Choroid plexus epithelial cell (primary cell): ENCODE results near the gene NR6A1.

Source experiments
- DNase-seq: peaks from one replicate; pipeline ENCODE4 v3.0.0-alpha.2; 2010; ENCODE audit warnings: low read depth
- H3K4me3 ChIP-seq: 2 replicates; pipeline ENCODE4 v1.5.1; 2011; ENCODE audit warnings: low read depth, mild to moderate bottlenecking, control low read depth, low read length, moderate library complexity
- TF ChIP-seq, protein P1 (sequence below): conservative IDR thresholded peaks from 2 replicates; pipeline ENCODE4 v1.5.1; 2011; ENCODE audit warnings: low read depth, mild to moderate bottlenecking, control low read depth, inconsistent platforms, low read length, moderate library complexity

NR6A1 gene

DNA sequence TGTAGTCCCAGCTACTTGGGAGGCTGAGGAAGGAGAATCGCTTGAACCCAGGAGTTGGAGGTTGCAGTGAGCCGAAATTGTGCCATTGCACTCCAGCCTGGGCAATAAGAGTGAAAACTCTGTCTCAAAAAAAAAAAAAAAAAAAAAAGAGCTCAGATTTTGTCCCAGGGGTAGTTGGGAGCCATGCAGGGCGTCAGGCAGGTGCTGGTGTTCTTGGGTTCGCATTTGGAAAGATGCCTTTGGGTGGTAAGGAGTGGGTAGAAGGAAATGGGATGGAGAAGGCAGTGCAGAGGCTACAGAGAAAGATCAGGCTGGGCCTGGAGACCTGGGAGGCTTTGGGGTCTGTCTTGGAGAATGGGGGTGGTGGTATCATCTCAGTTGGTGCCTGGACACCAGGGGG is 297.0 kb downstream of the NR6A1 start:
- no peak overlapping the region for H3K4me3 ChIP-seq
- DNase-seq = no peak
- TF ChIP-seq, protein P1, sequence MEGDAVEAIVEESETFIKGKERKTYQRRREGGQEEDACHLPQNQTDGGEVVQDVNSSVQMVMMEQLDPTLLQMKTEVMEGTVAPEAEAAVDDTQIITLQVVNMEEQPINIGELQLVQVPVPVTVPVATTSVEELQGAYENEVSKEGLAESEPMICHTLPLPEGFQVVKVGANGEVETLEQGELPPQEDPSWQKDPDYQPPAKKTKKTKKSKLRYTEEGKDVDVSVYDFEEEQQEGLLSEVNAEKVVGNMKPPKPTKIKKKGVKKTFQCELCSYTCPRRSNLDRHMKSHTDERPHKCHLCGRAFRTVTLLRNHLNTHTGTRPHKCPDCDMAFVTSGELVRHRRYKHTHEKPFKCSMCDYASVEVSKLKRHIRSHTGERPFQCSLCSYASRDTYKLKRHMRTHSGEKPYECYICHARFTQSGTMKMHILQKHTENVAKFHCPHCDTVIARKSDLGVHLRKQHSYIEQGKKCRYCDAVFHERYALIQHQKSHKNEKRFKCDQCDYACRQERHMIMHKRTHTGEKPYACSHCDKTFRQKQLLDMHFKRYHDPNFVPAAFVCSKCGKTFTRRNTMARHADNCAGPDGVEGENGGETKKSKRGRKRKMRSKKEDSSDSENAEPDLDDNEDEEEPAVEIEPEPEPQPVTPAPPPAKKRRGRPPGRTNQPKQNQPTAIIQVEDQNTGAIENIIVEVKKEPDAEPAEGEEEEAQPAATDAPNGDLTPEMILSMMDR = no peak

DNA sequence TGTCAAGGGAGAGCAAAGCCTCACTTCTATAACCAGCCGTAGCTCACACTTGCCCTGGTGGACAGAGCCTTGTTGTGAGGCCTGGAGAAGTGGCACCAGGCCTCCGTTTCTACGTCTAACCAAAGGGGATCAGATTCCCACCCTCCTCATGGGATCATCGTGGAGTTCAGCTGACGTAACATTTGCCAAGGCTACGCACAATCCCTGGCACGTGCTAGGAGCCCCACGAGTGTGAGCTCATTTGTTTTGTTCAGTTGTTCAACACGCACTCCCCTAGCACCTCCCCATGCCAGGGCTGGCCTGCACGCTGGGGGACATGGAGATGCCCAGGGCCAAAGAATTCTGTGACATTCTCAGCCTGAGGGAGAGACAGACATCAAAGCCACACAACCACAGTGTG is 297.8 kb downstream of the NR6A1 start:
- H3K4me3 ChIP-seq = no peak overlapping the region
- TF ChIP-seq, protein P1 = no peak

DNA sequence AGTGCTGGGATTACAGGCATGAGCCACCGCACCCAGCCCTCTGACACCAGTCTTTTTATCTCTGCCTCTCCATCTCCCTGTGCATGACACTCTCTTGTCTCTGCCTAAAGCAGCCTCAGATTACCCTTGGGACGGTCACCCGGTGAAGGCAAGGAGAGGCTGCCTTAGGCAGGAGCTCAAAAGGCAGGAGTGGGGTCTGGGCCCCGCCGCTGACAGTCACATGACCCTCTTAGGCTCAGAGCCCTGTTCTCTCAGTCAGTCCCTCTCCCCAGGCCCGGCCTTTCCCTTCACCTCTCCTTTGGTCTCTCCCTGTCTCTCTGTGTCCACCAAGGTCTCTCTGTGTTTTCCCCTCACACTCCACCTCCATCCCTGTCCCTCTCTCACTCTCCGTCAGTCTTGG is 298.3 kb downstream of the NR6A1 start:
- no peak overlapping the region for H3K4me3 ChIP-seq
- DNase-seq = no peak
- TF ChIP-seq, protein P1 = no peak

More for the DNA sequence above, 297.8 kb downstream of the NR6A1 start:
- no peak for DNase-seq

DNA sequence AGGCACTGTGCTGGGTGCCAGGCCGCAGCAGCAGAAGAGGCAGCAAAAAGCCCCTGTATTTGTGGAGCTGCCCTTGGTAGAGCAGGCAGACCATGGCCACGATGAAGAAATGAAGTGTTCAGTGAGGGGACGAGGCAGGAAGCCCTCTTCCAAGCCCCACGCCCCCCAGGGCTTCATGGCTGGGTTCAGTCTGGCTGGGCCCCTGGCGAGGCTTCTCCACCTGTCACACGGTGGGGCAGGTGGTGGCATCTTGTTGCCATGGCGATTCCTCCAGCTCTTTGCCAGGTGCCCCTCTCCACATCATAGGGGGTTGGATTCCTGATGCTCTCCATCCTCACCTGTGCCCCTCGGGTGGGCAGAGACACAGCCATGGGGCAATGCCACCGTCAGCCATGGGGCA is 299.4 kb downstream of the NR6A1 start:
- no peak overlapping the region for H3K4me3 ChIP-seq
- DNase-seq = no peak
- TF ChIP-seq, protein P1 = no peak

DNA sequence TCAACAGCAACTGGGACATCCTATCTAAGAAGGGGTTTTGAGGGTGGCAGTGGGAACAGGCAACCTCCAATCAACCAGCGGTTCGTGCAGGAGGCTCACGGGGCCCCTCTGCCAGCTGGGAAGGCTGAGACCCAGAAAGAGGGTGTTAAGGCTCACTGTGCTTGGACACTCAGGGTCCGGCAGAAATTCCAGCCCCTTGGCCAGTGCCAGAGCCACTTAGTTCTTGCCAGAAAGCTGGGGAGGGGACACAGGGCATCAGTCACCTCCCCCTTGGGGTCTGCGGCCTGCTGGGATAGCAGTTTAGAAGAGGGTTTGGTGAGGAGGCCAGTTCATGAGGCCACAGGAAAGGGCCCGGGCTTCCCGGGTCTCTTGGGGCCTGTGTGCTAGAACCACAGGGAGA is 300.4 kb downstream of the NR6A1 start:
- no peak for DNase-seq
- TF ChIP-seq, protein P1 = no peak
- no peak overlapping the region for H3K4me3 ChIP-seq

DNA sequence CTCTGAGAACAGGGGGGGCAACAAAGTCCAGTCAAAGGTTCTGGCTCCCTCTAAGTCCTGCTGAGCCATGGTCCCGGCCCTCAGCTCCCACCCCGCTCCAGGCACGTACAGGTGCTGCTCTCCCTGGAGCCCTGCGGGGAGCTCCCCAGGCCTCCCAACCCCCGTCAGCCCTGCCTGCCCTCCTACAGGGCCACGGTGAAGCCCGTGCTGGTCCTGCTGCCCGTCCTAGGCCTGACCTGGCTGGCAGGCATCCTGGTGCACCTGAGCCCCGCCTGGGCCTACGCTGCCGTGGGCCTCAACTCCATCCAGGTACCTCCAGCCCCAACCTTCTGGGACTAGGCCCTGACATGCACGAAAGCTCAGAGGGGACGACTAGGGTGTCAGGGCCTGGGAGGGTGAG is 300.8 kb downstream of the NR6A1 start:
- no peak for DNase-seq
- H3K4me3 ChIP-seq = no peak overlapping the region
- TF ChIP-seq, protein P1 = no peak

DNA sequence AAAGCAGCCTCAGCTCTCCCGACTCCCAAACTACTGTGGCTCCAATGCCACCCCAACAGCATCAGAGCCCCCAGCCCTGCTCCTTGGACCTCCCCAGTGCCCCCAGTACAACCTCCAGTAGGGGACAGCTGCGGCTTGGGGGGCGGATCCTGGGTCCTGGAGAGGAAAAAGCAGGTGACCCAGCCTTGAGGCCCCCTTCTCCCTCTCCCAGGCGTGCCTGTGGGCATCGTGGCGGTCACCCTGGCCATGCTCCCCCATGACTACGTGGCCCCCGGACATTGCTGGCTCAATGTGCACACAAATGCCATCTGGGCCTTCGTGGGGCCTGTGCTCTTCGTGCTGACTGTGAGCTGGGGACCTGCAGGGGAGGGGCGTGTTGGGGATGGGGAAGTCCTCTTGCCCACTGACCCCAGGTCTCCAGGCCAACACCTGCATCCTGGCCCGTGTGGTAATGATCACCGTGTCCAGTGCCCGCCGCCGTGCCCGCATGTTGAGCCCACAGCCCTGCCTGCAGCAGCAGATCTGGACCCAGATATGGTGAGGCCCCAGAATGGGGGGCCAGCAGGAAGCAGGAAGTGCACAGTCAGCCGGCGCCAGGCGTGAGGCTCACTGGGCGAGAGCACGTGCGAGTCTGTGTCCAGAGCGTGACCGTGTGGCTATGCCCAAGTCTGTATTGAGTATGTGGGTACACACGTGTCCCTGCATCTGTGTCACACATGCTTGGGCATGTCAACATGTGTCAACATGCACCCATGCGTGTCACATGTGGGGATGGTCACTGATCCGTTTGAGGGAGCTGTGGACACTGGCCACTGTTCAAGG is 301.9 kb downstream of the NR6A1 start:
- TF ChIP-seq, protein P1 = no peak
- DNase-seq = no peak
- no peak overlapping the region for H3K4me3 ChIP-seq
